Vagina (tissue), 2 donors: Measurements from ENCODE around the gene CDK14.

ENCODE experiments used
- CTCF ChIP-seq, 3 experiments: fragments of 450-650 bp in 2 of 3; fragments of 200-600 bp in 1 of 3; sonication (generic) in 1 of 3; IDR thresholded peaks; one replicate each; pipeline ENCODE4 v1.5.1; 2017 to 2019; ENCODE audit warnings: antibody characterized with exemption in 3 of 3, mild to moderate bottlenecking in 2 of 3, moderate library complexity in 2 of 3
- POLR2A ChIP-seq, 2 donors: fragments of 450-650 bp; IDR thresholded peaks; one replicate each; pipeline ENCODE4 v1.6.1; 2017; ENCODE audit warnings: antibody characterized with exemption in 2 of 2, mild to moderate bottlenecking in 2 of 2, moderate library complexity in 2 of 2
- POLR2AphosphoS5 ChIP-seq, 2 donors: sonication (generic); formaldehyde crosslinking; IDR thresholded peaks; one replicate each; pipeline ENCODE4 v1.9.0; 2017; ENCODE audit warnings: antibody characterized with exemption in 2 of 2, mild to moderate bottlenecking in 2 of 2, low read depth in 1 of 2; ENCODE audit not compliant: insufficient read depth in 1 of 2

DNA sequence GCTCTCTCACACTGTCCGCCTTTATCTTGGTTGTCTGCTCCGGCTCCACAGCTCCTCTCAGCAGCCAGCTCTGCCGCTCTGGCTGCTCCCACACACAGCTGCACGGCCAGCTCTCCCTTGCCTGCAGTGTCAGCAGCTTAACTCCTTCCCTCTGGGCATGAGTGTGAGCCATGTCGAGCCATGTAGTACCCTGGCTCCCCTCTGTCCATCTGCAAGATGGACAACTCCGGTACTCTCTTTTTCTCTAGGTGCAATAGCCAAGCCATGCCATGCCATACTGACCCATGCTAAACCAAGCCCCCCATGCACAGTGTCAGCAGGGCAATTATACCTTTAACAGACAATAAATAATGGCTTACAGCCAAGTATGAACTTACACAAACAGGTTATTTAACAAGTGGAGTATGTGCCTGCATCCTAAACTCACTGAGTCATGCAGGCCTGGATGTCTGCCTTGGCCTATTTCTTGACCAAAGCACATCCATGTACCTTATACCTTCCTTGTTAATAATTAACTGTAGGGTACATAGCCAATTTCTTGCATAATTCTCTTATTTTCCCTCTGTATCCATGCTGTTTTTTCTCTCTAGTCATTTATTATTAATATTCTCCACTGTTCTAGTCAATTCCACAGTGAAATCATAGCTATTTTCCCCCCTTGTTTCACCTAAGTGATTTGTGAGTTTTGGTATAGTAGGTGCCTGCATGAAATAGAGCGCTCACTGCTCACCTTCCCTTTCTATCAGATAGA lies 170.9 kb downstream of the CDK14 start:
- TF ChIP-seq POLR2A (IDR thresholded peaks at IDR 0.05) (no peak), POLR2AphosphoS5 (IDR thresholded peaks at IDR 0.05; ENCODE audit: insufficient read depth in 1 of 2, low read depth in 1 of 2) (no peak), CTCF (IDR thresholded peaks at IDR 0.05) (no peak)
